GM18505 (cell line): Measurements from ENCODE around the gene RPS23.

Experiments used
- ATAC-seq: cut with Tn5 transposase; IDR thresholded peaks from one replicate; pipeline ENCODE4 v1.9.1; 2021; ENCODE audit not compliant: unreplicated experiment
- POLR2A ChIP-seq: IDR thresholded peaks from 4 replicates; pipeline ENCODE4 v1.6.1; 2011; ENCODE audit warnings: borderline replicate concordance; ENCODE audit not compliant: insufficient read depth, insufficient read length; ENCODE audit errors: extremely low read depth

RPS23 gene

DNA sequence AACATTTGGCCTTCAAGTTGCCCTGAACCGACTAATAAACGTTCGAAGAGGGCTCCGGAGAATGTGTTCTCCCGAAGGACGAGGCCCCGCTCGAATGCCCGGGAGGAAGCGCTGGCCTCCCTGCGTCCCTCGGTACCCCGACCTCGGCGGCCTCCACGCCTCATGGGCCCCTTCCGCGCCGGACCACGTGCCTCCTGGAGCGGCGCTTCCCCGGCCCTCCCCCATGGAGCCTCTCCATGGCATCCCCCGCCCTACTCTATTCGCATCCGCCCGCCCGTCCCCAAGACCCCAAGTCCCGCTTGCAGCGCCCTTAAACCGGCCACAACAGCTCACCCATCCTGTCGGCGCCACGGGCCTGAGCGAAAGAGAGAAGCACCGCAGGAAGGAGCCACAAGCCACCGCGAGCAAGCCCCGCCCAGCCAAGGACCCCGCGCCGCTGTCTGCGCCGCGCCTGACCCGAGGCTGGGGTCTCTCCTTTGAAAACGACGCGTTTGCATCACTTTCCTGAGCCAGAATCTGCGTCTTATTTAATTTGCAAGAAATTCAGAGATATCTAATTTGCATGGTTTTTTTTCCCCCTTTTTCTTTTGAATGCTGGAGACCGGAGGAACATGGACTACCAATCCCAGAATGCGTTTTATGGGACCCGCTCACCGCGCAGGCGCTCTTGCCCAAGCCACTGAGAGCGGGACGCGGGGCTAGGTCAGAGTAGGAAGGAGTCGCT is at the start of gene RPS23:
RPS23 (minus strand) TSS at position 368 of the 724 bp plus-strand sequence; CDS start at position 337, 31 bp downstream.
- ATAC-seq, result peak; percentile 92
- peak; percentile 98 for TF ChIP-seq POLR2A

DNA sequence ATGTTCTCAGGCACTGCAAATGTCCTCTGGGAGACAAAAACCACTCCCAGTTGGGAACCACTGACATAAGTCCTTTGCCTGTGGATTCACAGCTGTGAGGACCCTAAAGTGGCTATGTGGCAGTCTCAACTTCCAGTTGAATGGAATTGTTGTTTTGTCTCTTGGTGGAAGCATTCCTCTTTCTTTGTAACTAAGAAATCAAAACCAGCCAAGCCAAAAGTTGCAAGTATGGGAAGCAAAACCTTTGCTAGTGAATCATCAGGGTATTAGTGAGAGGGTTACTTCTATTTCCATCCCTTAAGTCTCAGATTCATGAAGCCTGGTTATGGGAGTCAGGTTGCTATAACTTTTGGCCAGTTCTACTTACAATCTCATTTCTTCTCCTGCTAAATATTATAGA is 49.8 kb upstream of the RPS23 start:
- TF ChIP-seq POLR2A, result no peak
- ATAC-seq, result no peak

- no peak for ATAC-seq
- TF ChIP-seq POLR2A, result no peak
These were observed 47.8 kb upstream of the RPS23 start for GRCh38 chr5:82325996-82326395.

GRCh38 chr5:82325155-82325554 is 47.0 kb upstream of the RPS23 start:
- no peak for TF ChIP-seq POLR2A
- ATAC-seq, result no peak

- no peak for ATAC-seq
- TF ChIP-seq POLR2A, result no peak
These were observed 42.8 kb upstream of the RPS23 start for GRCh38 chr5:82320966-82321365.

DNA sequence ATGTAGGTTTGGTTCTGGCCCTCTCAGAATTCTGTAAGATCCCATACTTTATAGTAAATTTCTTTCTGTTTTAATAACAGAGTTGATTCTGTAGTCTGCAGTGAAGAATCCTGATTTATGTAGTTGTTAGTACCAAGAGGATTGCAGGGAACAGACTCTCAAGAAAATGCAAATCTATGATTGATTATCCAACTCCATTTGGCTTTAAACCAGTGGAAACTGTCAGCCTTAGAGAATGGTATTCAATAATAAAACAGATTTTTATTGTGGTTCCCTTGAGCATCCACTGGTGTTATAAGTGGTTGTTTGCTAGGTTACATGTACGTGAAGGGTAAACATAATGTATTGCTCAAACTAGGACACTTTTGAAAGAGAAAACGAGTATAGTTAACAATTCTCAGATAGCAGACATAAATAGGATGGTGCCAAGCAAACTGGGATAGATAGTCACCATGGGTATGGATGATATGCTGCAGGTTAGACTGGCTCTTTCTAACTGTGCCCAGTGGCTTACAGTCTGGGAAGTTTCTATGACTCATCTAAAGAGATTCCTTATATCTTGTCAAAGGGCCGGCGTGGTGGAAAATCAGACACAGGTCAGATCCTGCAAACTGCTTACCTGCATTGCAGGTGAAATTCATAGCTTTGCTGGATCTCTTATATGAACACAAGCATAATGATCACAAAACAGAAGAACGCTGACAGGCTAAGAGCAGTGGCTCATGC is 41.7 kb upstream of the RPS23 start:
- TF ChIP-seq POLR2A, result no peak
- no peak for ATAC-seq

- no peak for TF ChIP-seq POLR2A
These were observed 41.0 kb upstream of the RPS23 start for GRCh38 chr5:82319192-82319591.

GRCh38 chr5:82314964-82315758 is 37.0 kb upstream of the RPS23 start:
- ATAC-seq, result no peak
- no peak for TF ChIP-seq POLR2A

More at GRCh38 chr5:82319192-82319591, 41.0 kb upstream of the RPS23 start:
- no peak for ATAC-seq

DNA sequence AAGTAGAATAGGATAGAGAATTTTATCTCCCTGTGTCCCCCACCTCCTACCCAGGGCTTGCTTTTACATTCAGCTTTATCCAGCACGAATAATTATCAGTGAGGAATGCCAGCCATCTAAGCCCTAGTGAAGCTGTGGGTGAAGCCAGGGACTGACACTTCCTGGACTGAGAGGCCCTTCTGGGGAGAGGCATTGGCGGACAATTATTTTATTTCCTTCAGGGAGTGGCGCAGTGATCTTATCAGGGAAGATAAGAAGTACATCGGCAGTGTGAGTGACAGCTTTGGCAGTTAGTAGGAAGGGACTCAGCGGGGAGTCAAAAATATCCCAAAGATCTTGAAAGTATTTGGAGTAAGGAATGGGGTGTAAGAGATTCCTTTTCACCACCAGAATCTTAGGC is 34.9 kb upstream of the RPS23 start:
- ATAC-seq, result no peak
- TF ChIP-seq POLR2A, result no peak

DNA sequence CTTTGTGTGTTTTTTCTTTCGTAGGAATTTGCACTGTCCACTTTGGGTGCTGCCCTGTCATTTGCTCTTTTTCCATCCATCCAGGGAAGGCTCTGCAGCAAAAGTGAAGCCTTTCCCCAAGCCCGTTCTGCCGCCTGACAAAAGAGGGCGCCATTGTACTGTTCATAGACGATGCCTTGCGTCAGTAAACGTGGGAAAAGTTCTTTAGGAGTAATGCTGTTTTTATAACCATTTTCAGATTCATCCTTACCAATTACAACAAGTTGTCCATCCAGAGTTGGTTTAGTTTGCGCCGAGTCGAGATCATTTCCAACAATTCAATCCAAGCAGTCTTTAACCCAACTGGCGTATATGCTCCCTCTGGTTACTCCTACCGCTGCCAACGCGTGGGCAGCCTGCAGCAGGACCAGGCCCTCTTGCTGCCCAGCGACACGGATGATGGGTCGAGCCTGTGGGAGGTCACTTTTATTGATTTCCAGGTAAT is 34.3 kb upstream of the RPS23 start:
- ATAC-seq, result no peak
- TF ChIP-seq POLR2A, result no peak

DNA sequence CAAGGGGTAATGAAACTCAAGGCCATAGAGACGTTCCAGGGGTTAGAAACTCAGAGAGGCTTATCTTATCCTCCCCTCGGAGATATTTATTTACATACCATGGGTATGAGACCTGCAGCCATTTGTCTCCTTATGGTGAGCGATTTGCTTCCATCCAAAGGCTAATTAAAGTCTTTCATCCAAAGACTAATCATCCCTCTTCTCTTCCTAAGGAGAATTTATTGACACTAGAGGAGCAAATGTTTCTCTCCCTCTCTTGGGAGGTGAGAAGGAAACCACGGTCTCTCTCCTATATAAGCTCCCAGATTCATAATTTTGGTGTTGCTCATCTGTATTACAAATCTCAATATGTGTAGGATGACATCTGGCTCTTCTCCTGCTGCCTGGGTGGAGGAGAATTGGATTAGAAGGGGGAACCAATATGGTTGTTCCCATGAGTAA is 31.0 kb upstream of the RPS23 start:
- ATAC-seq, result no peak

GRCh38 chr5:82308416-82308815 is 30.3 kb upstream of the RPS23 start:
- TF ChIP-seq POLR2A, result no peak
- no peak for ATAC-seq

More for the DNA sequence above, 31.0 kb upstream of the RPS23 start:
- TF ChIP-seq POLR2A, result no peak

DNA sequence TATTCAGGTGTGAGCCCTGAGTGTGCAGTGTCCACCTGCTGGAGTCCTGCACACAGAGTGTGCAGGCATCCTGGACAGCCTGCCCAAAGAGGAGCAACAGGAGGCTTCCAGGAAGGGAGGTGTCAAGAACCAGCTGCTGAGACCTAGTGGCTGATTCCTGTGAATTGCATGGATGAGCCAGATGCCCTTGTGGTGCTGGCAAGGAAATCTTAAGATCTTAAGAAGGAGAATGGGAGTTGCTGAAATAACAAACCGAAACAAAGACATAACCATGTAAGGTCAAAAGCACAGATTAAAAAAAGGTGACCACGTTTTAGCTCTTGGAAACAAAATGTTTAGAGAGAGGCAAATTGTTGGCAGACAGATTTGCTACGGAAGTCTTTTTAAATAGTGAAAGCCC is 29.3 kb upstream of the RPS23 start:
- no peak for ATAC-seq
- no peak for TF ChIP-seq POLR2A
